Right lobe of liver (tissue), 6 donors: ENCODE data around the gene ANGPTL2. TPM values are rescaled to one million over a fixed set of nuclear protein-coding genes. Genes with fewer than 3 reads are reported as not detected.
A peak's percentile ranks its signal among the peaks of the same experiment; 100 is the strongest.

ENCODE experiments used
- ATAC-seq, 4 donors: fragments of 200-7000 bp; cut with Tn5 transposase; one replicate each; pipeline ENCODE4 v1.9.1; 2020; ENCODE audit warnings: mild to moderate bottlenecking in 4 of 4, moderate library complexity in 4 of 4
- DNase-seq, 3 donors: peaks; one replicate each; pipeline ENCODE4 v3.0.0-alpha.2; 2020
- H3K27ac ChIP-seq, 3 donors: fragments of 200-600 bp; one replicate each; pipeline ENCODE4 v1.8.0; 2022
- H3K27me3 ChIP-seq, 2 donors: fragments of 200-600 bp; one replicate each; pipeline ENCODE4 v1.8.0; 2022
- H3K36me3 ChIP-seq, 4 donors: fragments of 200-600 bp; sonication (generic) in 1 of 4; one replicate each; pipeline versions ENCODE4 v1.5.1 to v1.8.0; 2017 to 2022; ENCODE audit warnings: control low read depth in 1 of 4
- H3K4me1 ChIP-seq, 4 donors: fragments of 200-600 bp; sonication (generic) in 1 of 4; one replicate each; pipeline versions ENCODE4 v1.5.1 to v1.8.0; 2017 to 2022; ENCODE audit warnings: control low read depth in 1 of 4
- H3K4me3 ChIP-seq, 3 donors: fragments of 200-600 bp; one replicate each; pipeline ENCODE4 v1.8.0; 2022
- H3K9me3 ChIP-seq, 4 donors: fragments of 200-600 bp; sonication (generic) in 1 of 4; one replicate each; pipeline versions ENCODE4 v1.5.1 to v1.8.0; 2017 to 2022; ENCODE audit warnings: control low read depth in 1 of 4
- CTCF ChIP-seq, 4 donors: fragments of 200-600 bp in 3 of 4; fragments of 450-650 bp in 1 of 4; IDR thresholded peaks; one replicate each; pipeline versions ENCODE4 v1.5.1 to v1.8.0; 2016 to 2022; ENCODE audit warnings: antibody characterized with exemption in 4 of 4, mild to moderate bottlenecking in 2 of 4
- POLR2A ChIP-seq: fragments of 450-650 bp; IDR thresholded peaks from one replicate; pipeline ENCODE4 v1.6.1; 2017; ENCODE audit warnings: antibody characterized with exemption, mild to moderate bottlenecking
- WGBS: methylation state at CpG from one replicate; pipeline ENCODE4 v1.1.6; 2018; ENCODE audit warnings: low coverage, low lambda C conversion rate; ENCODE audit not compliant: insufficient coverage; ENCODE audit errors: missing lambda C conversion rate; 5-methylcytosine and 5-hydroxymethylcytosine counted together
- intact Hi-C, 2 donors: fragments of 100-400 bp; cut with DNase I; formaldehyde crosslinking; loops; one replicate each; pipeline versions ENCODE4 v1.11.2 to v1.14.1; 2022
- total RNA-seq, 6 experiments: library from RNA; depleted of rRNA in 2 of 6; stranded (reverse); fragments of >200 nt in 2 of 6; fragmentation: NEBNext Ultra II Directional in 3 of 6; extraction: Animal tissue kit (Norgen Biotek cat#: 25700) in 3 of 6; gene quantifications; one replicate each; pipeline versions ENCODE4 v1.1.0 to v1.2.4, GENCODE V29; 2016 to 2023
- donor health status: DM: no; HTN: yes; CAD: no.
- donor health status: DM: no; HTN: no; CAD: no.
- donor health status: DM: no; HTN: no; CAD: no.
- donor health status: DM: no; HTN: yes; CAD: no.
- donor health status: DM: no; HTN: yes; CAD: no.

ANGPTL2 gene
- total RNA-seq, 6 experiments from 2014 or later, result 2.1 to 6.3 (median 3.0) TPM

GRCh38 chr9:127109212-127109711 lies 13.2 kb downstream of the ANGPTL2 start:
- no peaks in the 10 kb centered on the region for H3K4me1 ChIP-seq
- intact Hi-C loops, result no loop called here
- no peak for TF ChIP-seq CTCF (IDR thresholded peaks at IDR 0.05)
- no peak for TF ChIP-seq POLR2A
- H3K27ac ChIP-seq, result no peak overlapping the region
- DNase-seq (no peak), ATAC-seq (peak; percentile 60 to 91 (median 78))
- H3K27me3 ChIP-seq, result no peaks in the 10 kb centered on the region
- no peaks in the 10 kb centered on the region for H3K36me3 ChIP-seq
- H3K9me3 ChIP-seq, result no peaks in the 10 kb centered on the region
- 29% methylated on average over 4 of the region's 5 CpGs for WGBS
- H3K4me3 ChIP-seq, result no peak overlapping the region

GRCh38 chr9:127107929-127108876 lies 14.2 kb downstream of the ANGPTL2 start:
- no CpG with 5 or more reads among the region's 38 CpGs for WGBS
- no peaks in the 10 kb centered on the region for H3K9me3 ChIP-seq
- H3K4me1 ChIP-seq, result no peaks in the 10 kb centered on the region
- TF ChIP-seq POLR2A (no peak), CTCF (IDR thresholded peaks at IDR 0.05) (no peak)
- ATAC-seq, result no peak
- no peaks in the 10 kb centered on the region for H3K27me3 ChIP-seq
- intact Hi-C loops, result no loop called here
- no peaks in the 10 kb centered on the region for H3K36me3 ChIP-seq
- H3K27ac ChIP-seq, result no peak overlapping the region
- no peak overlapping the region for H3K4me3 ChIP-seq
- no peak for DNase-seq

- intact Hi-C loops, result no loop called here
- no peak overlapping the region for H3K4me3 ChIP-seq
- 87% methylated on average over 11 of the region's 11 CpGs for WGBS
- no peaks in the 10 kb centered on the region for H3K36me3 ChIP-seq
- H3K9me3 ChIP-seq, result no peaks in the 10 kb centered on the region
- no peaks in the 10 kb centered on the region for H3K4me1 ChIP-seq
- no peak for DNase-seq
- ATAC-seq, result no peak
- TF ChIP-seq CTCF (IDR thresholded peaks at IDR 0.05), result no peak
- no peak for TF ChIP-seq POLR2A
- no peaks in the 10 kb centered on the region for H3K27me3 ChIP-seq
- no peak overlapping the region for H3K27ac ChIP-seq
Observed at GRCh38 chr9:127107171-127107928, 15.1 kb downstream of the ANGPTL2 start.

- H3K4me3 ChIP-seq, result no peak overlapping the region
- H3K27ac ChIP-seq, result no peak overlapping the region
- intact Hi-C loops, result no loop called here
- no peaks in the 10 kb centered on the region for H3K9me3 ChIP-seq
- TF ChIP-seq POLR2A (no peak), CTCF (IDR thresholded peaks at IDR 0.05) (no peak)
- 82% methylated on average over 4 of the region's 4 CpGs for WGBS
- DNase-seq (no peak), ATAC-seq (no peak)
- no peaks in the 10 kb centered on the region for H3K27me3 ChIP-seq
- no peaks in the 10 kb centered on the region for H3K36me3 ChIP-seq
- no peaks in the 10 kb centered on the region for H3K4me1 ChIP-seq
Observed at GRCh38 chr9:127106466-127106855, 16.0 kb downstream of the ANGPTL2 start.
